Upper lobe of right lung (tissue), 1 donor: ENCODE measurements around the gene SPPL2B. TPM values are rescaled to one million over a fixed set of nuclear protein-coding genes. Genes with fewer than 3 reads are reported as not detected.
"Not testable (repeated sequence)": the region's sequence is repeated elsewhere in the genome, so short reads cannot be mapped to it uniquely, and the experiment has no call there.

ENCODE experiments used
- ATAC-seq: fragments of 200-7000 bp; cut with Tn5 transposase; one replicate; pipeline ENCODE4 v1.9.1; 2020; ENCODE audit warnings: mild to moderate bottlenecking, moderate library complexity
- DNase-seq: peaks from one replicate; pipeline ENCODE4 v3.0.0-alpha.2; 2020
- H3K27ac ChIP-seq: fragments of 200-600 bp; one replicate; pipeline ENCODE4 v1.8.0; 2022
- H3K27me3 ChIP-seq: fragments of 200-600 bp; one replicate; pipeline ENCODE4 v1.8.0; 2022; ENCODE audit warnings: mild to moderate bottlenecking
- H3K36me3 ChIP-seq: fragments of 200-600 bp; one replicate; pipeline ENCODE4 v1.8.0; 2022
- H3K4me1 ChIP-seq: fragments of 200-600 bp; one replicate; pipeline ENCODE4 v1.8.0; 2022
- H3K4me3 ChIP-seq: fragments of 200-600 bp; one replicate; pipeline ENCODE4 v1.8.0; 2022; ENCODE audit warnings: mild to moderate bottlenecking
- H3K9me3 ChIP-seq: fragments of 200-600 bp; one replicate; pipeline ENCODE4 v1.8.0; 2022
- CTCF ChIP-seq: fragments of 200-600 bp; IDR thresholded peaks from one replicate; pipeline ENCODE4 v1.8.0; 2022; ENCODE audit warnings: antibody characterized with exemption
- intact Hi-C: fragments of 100-400 bp; cut with DNase I; formaldehyde crosslinking; loops from one replicate; pipeline ENCODE4 v1.11.0; 2022
- long read RNA-seq: library from polyadenylated mRNA; unstranded; transcript quantifications from one replicate; pipeline ENCODE4 v2.0.0, GENCODE V29; 2021
- total RNA-seq: library from RNA; stranded (reverse); fragmentation: NEBNext Ultra II Directional; extraction: Animal tissue kit (Norgen Biotek cat#: 25700); gene quantifications from one replicate; pipeline ENCODE4 v1.2.1, GENCODE V29; 2021
- donor health status: DM: no; HTN: yes; CAD: no; lungs with severe emphysema.

Gene SPPL2B
- total RNA-seq = 50.9 TPM
- long read RNA-seq, transcript SPPL2B-209 (15 exons, 3,456 nt) = major isoform, 26 of 82 reads
- long read RNA-seq, partial matches to known transcripts = 31 of 82 reads
- long read RNA-seq, other reads (novel, unspliced or antisense) = 25 of 82 reads

GRCh38 chr19:2328401-2329148 lies at the start of gene SPPL2B, which contains the start of gene LSM7:
TSS of gene SPPL2B (plus strand) at chr19:2328684. CDS start at chr19:2328710, 26 bp downstream.
TSS of gene LSM7 (minus strand) at chr19:2328586. CDS start at chr19:2328566, 20 bp downstream.
- Histone ChIP-seq H3K9me3 (no peaks in the 10 kb centered on the region), H3K27me3 (no peaks in the 10 kb centered on the region), H3K36me3 (peaks cover 15% of the 10 kb centered on the region), H3K4me1 (peaks cover 31% of the 10 kb centered on the region), H3K4me3 (peak within 1 kb of the TSS; percentile 73), H3K27ac (peak within 1 kb of the TSS; percentile 74)
- no peak for TF ChIP-seq CTCF
- intact Hi-C loops = no loop called here
- peak; percentile 91 for ATAC-seq
- DNase-seq = peak; percentile 95

DNA sequence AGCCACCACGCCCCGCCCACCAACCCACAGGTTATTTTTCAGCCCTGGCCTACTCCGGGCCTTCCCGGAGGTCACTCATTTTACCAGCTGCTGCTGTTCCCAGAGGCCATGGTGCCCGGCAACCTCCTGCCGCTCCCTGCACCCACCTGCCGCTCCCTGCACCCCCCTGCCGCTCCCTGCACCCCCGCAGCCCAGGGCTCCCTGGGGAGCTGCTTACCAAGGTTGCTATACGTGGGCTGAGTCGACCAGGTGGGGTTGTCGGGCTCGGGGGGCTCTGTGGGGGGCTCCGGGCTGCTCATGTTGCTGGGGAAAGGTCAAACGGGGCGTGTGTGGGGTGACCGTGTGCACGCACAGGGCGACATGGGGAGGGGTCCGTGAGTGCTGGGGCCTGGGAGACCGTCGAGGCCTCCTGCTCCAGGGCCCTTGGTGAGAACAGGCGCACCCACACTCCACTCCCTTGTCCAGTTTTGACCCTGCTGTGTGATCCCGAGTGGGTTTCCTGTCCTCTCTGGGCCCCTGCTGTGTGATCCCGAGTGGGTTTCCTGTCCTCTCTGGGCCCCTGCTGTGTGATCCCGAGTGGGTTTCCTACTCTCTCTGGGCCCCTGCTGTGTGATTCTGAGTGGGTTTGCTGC lies 47.7 kb upstream of the SPPL2B start:
- intact Hi-C loops = no loop called here
- H3K27me3 ChIP-seq = no peaks in the 10 kb centered on the region
- no peak for TF ChIP-seq CTCF
- no peaks in the 10 kb centered on the region for H3K36me3 ChIP-seq
- DNase-seq (no peak), ATAC-seq (no peak)
- no peak overlapping the region for H3K27ac ChIP-seq
- no peaks in the 10 kb centered on the region for H3K9me3 ChIP-seq
- H3K4me3 ChIP-seq = no peak overlapping the region
- H3K4me1 ChIP-seq = peaks cover 11% of the 10 kb centered on the region

DNA sequence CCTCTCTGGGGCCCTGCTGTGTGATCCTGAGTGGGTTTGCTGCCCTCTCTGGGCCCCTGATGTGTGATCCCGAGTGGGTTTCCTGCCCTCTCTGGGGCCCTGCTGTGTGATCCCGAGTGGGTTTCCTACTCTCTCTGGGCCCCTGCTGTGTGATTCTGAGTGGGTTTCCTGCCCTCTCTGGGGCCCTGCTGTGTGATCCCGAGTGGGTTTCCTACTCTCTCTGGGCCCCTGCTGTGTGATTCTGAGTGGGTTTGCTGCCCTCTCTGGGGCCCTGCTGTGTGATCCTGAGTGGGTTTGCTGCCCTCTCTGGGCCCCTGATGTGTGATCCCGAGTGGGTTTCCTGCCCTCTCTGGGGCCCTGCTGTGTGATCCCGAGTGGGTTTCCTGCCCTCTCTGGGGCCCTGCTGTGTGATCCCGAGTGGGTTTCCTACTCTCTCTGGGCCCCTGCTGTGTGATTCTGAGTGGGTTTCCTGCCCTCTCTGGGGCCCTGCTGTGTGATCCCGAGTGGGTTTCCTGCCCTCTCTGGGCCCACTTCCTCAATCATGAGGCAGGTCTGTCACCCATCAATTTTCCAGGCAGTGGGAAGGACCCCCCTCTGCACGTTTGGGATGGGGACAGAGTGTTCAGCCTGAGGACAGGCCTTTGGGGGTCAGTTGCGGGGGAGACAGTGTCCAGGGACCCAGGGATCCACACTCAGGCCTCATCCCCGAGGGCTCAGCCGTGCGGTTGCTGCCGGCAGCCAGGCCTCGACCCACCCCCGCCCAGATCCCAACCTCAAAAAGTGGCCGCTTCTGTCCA lies 47.0 kb upstream of the SPPL2B start:
- H3K27me3 ChIP-seq, intact Hi-C loops, H3K36me3 ChIP-seq, H3K9me3 ChIP-seq, DNase-seq: not testable (repeated sequence)
- Histone ChIP-seq H3K4me3 (peak overlapping the region; percentile 51), H3K27ac (peak overlapping the region; percentile 78), H3K4me1 (peaks cover 11% of the 10 kb centered on the region)
- ATAC-seq = peak; percentile 34

GRCh38 chr19:2282062-2282861 lies 46.2 kb upstream of the SPPL2B start, which contains the start of gene PEAK3:
TSS of gene PEAK3 (minus strand) at chr19:2282175. CDS start at chr19:2280931, 1,244 bp downstream.
- H3K9me3 ChIP-seq = no peaks in the 10 kb centered on the region
- peaks cover 11% of the 10 kb centered on the region for H3K4me1 ChIP-seq
- H3K27ac ChIP-seq = peak within 1 kb of the TSS; percentile 78
- peak; percentile 93 for ATAC-seq
- TF ChIP-seq CTCF = no peak
- H3K4me3 ChIP-seq = peak within 1 kb of the TSS; percentile 51
- peak; percentile 92 for DNase-seq
- intact Hi-C loops = no loop called here
- H3K36me3 ChIP-seq = no peaks in the 10 kb centered on the region
- no peaks in the 10 kb centered on the region for H3K27me3 ChIP-seq

- H3K4me3 ChIP-seq = no peak overlapping the region
Measured at GRCh38 chr19:2282862-2283237, 45.6 kb upstream of the SPPL2B start.

More at GRCh38 chr19:2282862-2283237, 45.6 kb upstream of the SPPL2B start:
- peaks cover 11% of the 10 kb centered on the region for H3K4me1 ChIP-seq
- ATAC-seq (no peak), DNase-seq (no peak)
- no peak overlapping the region for H3K27ac ChIP-seq
- H3K36me3 ChIP-seq = no peaks in the 10 kb centered on the region
- intact Hi-C loops = no loop called here
- H3K27me3 ChIP-seq = no peaks in the 10 kb centered on the region
- TF ChIP-seq CTCF = no peak
- no peaks in the 10 kb centered on the region for H3K9me3 ChIP-seq
